Measurements from ENCODE around the gene DHRSX. TPM values are rescaled to one million over a fixed set of nuclear protein-coding genes. Genes with fewer than 3 reads are reported as not detected.

The DHRSX gene
- total and polyA plus RNA-seq, 2 donors (not counting 3 experiments of a cell fraction or from before 2014, with no cell fraction given): 27.1 to 37.7 TPM

- TF ChIP-seq FOS (IDR thresholded peaks at IDR 0.05; ENCODE audit: borderline replicate concordance, insufficient read depth, low read length): no peak
- TF ChIP-seq POLR2AphosphoS5 (IDR thresholded peaks at IDR 0.05; ENCODE audit: insufficient read depth, low read depth, low read length): no peak
- TF ChIP-seq POLR2A (IDR thresholded peaks at IDR 0.05; ENCODE audit: low read depth, low read length): no peak
- TF ChIP-seq GATA2 (IDR thresholded peaks at IDR 0.05; ENCODE audit: insufficient read depth, insufficient read length, low read depth, low read length): no peak
- no peak for TF ChIP-seq MAX (IDR thresholded peaks at IDR 0.05; ENCODE audit: insufficient read depth, insufficient read length)
- TF ChIP-seq CTCF (IDR thresholded peaks at IDR 0.05; ENCODE audit: extremely low read depth in 1 of 2, insufficient read depth in 1 of 2, low read depth in 1 of 2, low read length in 2 of 2): no peak
- TF ChIP-seq JUN (IDR thresholded peaks at IDR 0.05; ENCODE audit: borderline replicate concordance, insufficient read depth, insufficient read length, low read depth): no peak
- no peak for TF ChIP-seq MYC (IDR thresholded peaks at IDR 0.05; ENCODE audit: low read depth, low read length)
- TF ChIP-seq EZH2 (IDR thresholded peaks at IDR 0.05; ENCODE audit: borderline replicate concordance, low read depth, low read length, severe bottlenecking): no peak
- ChIA-PET POLR2A (no interaction called here), CTCF (no interaction called here)
- H3K9me1 ChIP-seq (replicated peaks; ENCODE audit: control insufficient read depth, extremely low read depth, insufficient read depth, low read length): no peaks in the 10 kb centered on the region
- no peaks in the 10 kb centered on the region for H3K27me3 ChIP-seq (ENCODE audit: control insufficient read depth in 2 of 2, insufficient read depth in 2 of 2, low read length in 2 of 2)
- no peak overlapping the region for H3K9ac ChIP-seq (replicated peaks; ENCODE audit: extremely low read depth, insufficient read depth, low read length)
- dilution Hi-C loops (cut with MboI; ENCODE audit: extremely low pct_ligation_motif_present, low sequenced_read_pairs) (no loop called here), intact Hi-C loops (cut with micrococcal nuclease) (no loop called here)
- H3K4me1 ChIP-seq (ENCODE audit: control insufficient read depth, extremely low read depth, insufficient read depth, low read length): no peaks in the 10 kb centered on the region
- no peak overlapping the region for H3K27ac ChIP-seq (ENCODE audit: insufficient read depth, low read depth, low read length)
- H3K9me3 ChIP-seq (replicated peaks; ENCODE audit: control insufficient read depth, insufficient read depth, low read length): no peaks in the 10 kb centered on the region
- H4K20me1 ChIP-seq (replicated peaks; ENCODE audit: control insufficient read depth, extremely low read depth, insufficient read depth, low read length): no peaks in the 10 kb centered on the region
- DNase-seq (ENCODE audit: low read depth, low spot score) (no peak), FAIRE-seq (no peak)
- H2AFZ ChIP-seq (ENCODE audit: low read depth, low read length): no peak overlapping the region
- H3K36me3 ChIP-seq (ENCODE audit: control insufficient read depth in 2 of 2, extremely low read depth in 1 of 2, insufficient read depth in 2 of 2, low read length in 2 of 2): no peaks in the 10 kb centered on the region
- BruUV-seq (replicated peaks): no TSS peak
- no peak overlapping the region for H3K4me2 ChIP-seq (ENCODE audit: insufficient read depth, low read length)
- no peak overlapping the region for H3K4me3 ChIP-seq (replicated peaks in 1 of 3; ENCODE audit: insufficient read depth in 1 of 3, low read depth in 1 of 3, low read length in 3 of 3)
- H3K79me2 ChIP-seq (ENCODE audit: control insufficient read depth, insufficient read depth, low read length): no peaks in the 10 kb centered on the region
Observed at GRCh38 chrX:2545144-2545543, 44.4 kb upstream of the DHRSX start.

Measured in endothelial cell of umbilical vein (primary cell).